ENCODE measurements around the gene FSTL1.

- TF ChIP-seq EZH2 (IDR thresholded peaks at IDR 0.05) (no peak), CTCF (IDR thresholded peaks at IDR 0.05 in 2 of 3, conservative IDR thresholded peaks at IDR 0.05 in 1 of 3; ENCODE audit: borderline replicate concordance in 1 of 3, insufficient read depth in 1 of 3, low read depth in 2 of 3, low read length in 2 of 3) (no peak), POLR2A (IDR thresholded peaks at IDR 0.05; ENCODE audit: borderline replicate concordance, extremely low read depth, insufficient read depth, insufficient read length) (no peak), SRF (IDR thresholded peaks at IDR 0.05; ENCODE audit: low read depth) (no peak)
These were observed 15.2 kb downstream of the FSTL1 start for GRCh38 chr3:120435621-120436020.

Data from HCT116 (cell line).